ENCODE results near the gene JPH4. TPM values are rescaled to one million over a fixed set of nuclear protein-coding genes. Genes with fewer than 3 reads are reported as not detected.

Gene JPH4
- total RNA-seq, 1 donor: not detected

GRCh38 chr14:23566112-23566777 is 12.3 kb downstream of the JPH4 start:
- Histone ChIP-seq H3K4me1 (ENCODE audit: insufficient read depth, low read length) (peaks cover 39% of the 10 kb centered on the region), H3K4me3 (ENCODE audit: low read length) (no peak overlapping the region), H3K9me3 (ENCODE audit: low read depth, low read length) (no peaks in the 10 kb centered on the region), H3K27me3 (ENCODE audit: insufficient read depth, low read length) (no peaks in the 10 kb centered on the region)

DNA sequence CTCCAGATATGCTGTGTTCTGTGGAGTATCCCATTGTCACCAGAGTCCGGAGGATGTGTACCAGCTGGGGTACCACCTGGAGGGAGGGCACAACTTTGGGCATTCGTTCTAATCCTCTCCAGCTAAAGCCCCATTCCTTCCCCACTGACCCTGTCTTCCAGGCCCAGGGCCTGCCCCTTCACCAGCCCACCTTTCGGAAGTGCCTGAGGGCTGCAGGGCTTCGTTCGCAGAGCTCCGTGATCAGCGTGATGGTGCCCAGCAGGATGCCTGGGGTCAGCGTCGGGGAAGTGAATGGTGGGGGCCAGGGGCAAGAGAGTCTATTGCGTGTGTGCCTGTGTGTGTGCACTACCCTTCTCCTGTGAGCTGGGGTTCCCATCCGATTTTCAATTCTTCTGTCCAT is 13.0 kb downstream of the JPH4 start:
- peaks cover 36% of the 10 kb centered on the region for H3K4me1 ChIP-seq (ENCODE audit: insufficient read depth, low read length)
- H3K4me3 ChIP-seq (ENCODE audit: low read length): no peak overlapping the region
- H3K9me3 ChIP-seq (ENCODE audit: low read depth, low read length): no peaks in the 10 kb centered on the region
- H3K27me3 ChIP-seq (ENCODE audit: insufficient read depth, low read length): no peaks in the 10 kb centered on the region

GRCh38 chr14:23564876-23565275 is 13.7 kb downstream of the JPH4 start:
- Histone ChIP-seq H3K27me3 (ENCODE audit: insufficient read depth, low read length) (no peaks in the 10 kb centered on the region), H3K9me3 (ENCODE audit: low read depth, low read length) (no peaks in the 10 kb centered on the region), H3K4me1 (ENCODE audit: insufficient read depth, low read length) (peaks cover 36% of the 10 kb centered on the region), H3K4me3 (ENCODE audit: low read length) (no peak overlapping the region)

DNA sequence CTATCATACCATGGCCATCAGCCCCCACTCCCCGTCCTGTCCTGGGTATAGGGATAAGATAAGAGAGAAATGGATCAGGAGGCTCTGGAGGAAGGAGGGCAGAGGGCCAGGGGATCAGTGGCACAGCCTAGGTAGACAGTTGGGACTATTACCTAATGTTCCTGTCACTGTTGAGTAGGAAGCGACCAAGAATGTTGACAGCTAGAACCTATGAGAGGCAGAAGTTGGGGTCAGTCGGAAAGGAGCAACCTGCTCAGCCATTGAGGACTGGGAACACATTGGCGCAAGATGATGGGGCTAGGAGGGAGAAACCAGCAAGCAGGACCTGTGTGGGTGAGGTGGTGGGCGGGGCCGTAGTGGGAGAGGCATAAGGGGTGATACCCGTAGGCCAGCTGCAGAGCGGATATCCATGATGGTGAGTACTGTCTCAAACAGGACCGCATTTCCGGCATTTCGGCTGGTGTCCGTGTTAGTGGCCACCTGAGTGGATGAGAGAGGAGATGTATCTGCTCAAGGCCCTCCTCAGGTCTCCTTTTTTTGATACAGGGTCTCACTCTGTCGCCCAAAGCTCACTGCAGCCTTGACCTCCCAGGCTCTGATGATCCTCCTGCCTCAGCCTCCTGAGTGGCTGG is 14.3 kb downstream of the JPH4 start:
- Histone ChIP-seq H3K27me3 (ENCODE audit: insufficient read depth, low read length) (no peaks in the 10 kb centered on the region), H3K4me1 (ENCODE audit: insufficient read depth, low read length) (peaks cover 36% of the 10 kb centered on the region), H3K9me3 (ENCODE audit: low read depth, low read length) (no peaks in the 10 kb centered on the region), H3K4me3 (ENCODE audit: low read length) (no peak overlapping the region)

GRCh38 chr14:23563473-23564180 is 15.0 kb downstream of the JPH4 start:
- H3K4me1 ChIP-seq (ENCODE audit: insufficient read depth, low read length): peaks cover 30% of the 10 kb centered on the region
- H3K4me3 ChIP-seq (ENCODE audit: low read length): no peak overlapping the region

GRCh38 chr14:23562822-23563472 is 15.6 kb downstream of the JPH4 start:
- Histone ChIP-seq H3K4me3 (ENCODE audit: low read length) (no peak overlapping the region), H3K4me1 (ENCODE audit: insufficient read depth, low read length) (peaks cover 24% of the 10 kb centered on the region)

More at GRCh38 chr14:23563473-23564180, 15.0 kb downstream of the JPH4 start:
- Histone ChIP-seq H3K27me3 (ENCODE audit: insufficient read depth, low read length) (no peaks in the 10 kb centered on the region), H3K9me3 (ENCODE audit: low read depth, low read length) (no peaks in the 10 kb centered on the region)

DNA sequence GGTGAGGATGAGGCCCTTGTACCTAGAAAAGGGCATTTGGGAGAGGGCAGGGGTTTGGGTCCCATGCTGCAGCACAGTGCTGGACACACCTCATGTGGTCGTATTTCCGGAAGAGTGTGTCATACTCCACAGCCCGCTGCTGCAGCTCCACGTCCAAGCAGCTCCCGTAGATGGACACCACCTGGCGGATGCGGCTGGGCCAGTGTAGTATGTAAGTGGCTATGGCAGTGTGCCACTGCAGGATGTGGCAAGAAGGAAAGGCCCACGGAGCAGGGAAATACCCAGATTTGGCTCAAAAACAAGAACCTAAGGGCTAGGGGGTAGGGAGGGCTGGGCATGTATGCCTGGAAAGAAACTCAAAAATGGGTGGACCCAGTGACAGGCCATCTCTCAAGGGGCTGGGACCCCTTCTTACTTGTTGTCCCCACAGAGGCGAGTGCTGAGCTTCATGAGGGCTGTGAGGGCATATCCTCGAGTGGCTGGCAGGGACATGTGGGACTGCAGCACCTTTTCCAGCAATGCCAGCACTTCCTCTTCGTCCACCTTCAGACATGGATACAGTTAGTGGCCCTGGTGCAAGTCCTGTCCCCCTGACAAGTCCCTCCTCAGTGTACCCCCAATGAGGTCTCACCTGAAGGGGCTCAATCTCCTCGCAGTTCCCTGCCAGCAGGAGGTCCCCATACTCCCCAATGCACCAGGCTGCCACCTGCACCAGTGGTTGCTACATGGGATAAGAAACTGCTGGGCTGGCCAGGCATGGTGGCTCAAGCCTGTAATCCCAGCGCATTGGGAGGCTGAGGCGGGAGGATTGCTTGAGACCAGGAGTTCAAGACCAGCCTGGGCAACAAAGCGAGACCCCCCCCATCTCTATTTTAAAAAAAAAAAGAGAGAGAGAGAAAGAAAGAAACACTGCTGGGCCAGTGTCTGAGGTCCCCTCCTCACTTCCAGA is 16.4 kb downstream of the JPH4 start:
- Histone ChIP-seq H3K27me3 (ENCODE audit: insufficient read depth, low read length) (no peaks in the 10 kb centered on the region), H3K9me3 (ENCODE audit: low read depth, low read length) (no peaks in the 10 kb centered on the region), H3K4me1 (ENCODE audit: insufficient read depth, low read length) (peaks cover 28% of the 10 kb centered on the region), H3K4me3 (ENCODE audit: low read length) (no peak overlapping the region)

More at GRCh38 chr14:23562822-23563472, 15.6 kb downstream of the JPH4 start:
- Histone ChIP-seq H3K27me3 (ENCODE audit: insufficient read depth, low read length) (no peaks in the 10 kb centered on the region), H3K9me3 (ENCODE audit: low read depth, low read length) (no peaks in the 10 kb centered on the region)

- Histone ChIP-seq H3K27me3 (ENCODE audit: insufficient read depth, low read length) (no peaks in the 10 kb centered on the region), H3K4me1 (ENCODE audit: insufficient read depth, low read length) (peaks cover 28% of the 10 kb centered on the region), H3K9me3 (ENCODE audit: low read depth, low read length) (no peaks in the 10 kb centered on the region), H3K4me3 (ENCODE audit: low read length) (no peak overlapping the region)
Measured at GRCh38 chr14:23561259-23561658, 17.3 kb downstream of the JPH4 start.

- Histone ChIP-seq H3K4me1 (ENCODE audit: insufficient read depth, low read length) (peaks cover 31% of the 10 kb centered on the region), H3K4me3 (ENCODE audit: low read length) (no peak overlapping the region), H3K27me3 (ENCODE audit: insufficient read depth, low read length) (no peaks in the 10 kb centered on the region), H3K9me3 (ENCODE audit: low read depth, low read length) (no peaks in the 10 kb centered on the region)
Measured at GRCh38 chr14:23559926-23560520, 18.6 kb downstream of the JPH4 start.

DNA sequence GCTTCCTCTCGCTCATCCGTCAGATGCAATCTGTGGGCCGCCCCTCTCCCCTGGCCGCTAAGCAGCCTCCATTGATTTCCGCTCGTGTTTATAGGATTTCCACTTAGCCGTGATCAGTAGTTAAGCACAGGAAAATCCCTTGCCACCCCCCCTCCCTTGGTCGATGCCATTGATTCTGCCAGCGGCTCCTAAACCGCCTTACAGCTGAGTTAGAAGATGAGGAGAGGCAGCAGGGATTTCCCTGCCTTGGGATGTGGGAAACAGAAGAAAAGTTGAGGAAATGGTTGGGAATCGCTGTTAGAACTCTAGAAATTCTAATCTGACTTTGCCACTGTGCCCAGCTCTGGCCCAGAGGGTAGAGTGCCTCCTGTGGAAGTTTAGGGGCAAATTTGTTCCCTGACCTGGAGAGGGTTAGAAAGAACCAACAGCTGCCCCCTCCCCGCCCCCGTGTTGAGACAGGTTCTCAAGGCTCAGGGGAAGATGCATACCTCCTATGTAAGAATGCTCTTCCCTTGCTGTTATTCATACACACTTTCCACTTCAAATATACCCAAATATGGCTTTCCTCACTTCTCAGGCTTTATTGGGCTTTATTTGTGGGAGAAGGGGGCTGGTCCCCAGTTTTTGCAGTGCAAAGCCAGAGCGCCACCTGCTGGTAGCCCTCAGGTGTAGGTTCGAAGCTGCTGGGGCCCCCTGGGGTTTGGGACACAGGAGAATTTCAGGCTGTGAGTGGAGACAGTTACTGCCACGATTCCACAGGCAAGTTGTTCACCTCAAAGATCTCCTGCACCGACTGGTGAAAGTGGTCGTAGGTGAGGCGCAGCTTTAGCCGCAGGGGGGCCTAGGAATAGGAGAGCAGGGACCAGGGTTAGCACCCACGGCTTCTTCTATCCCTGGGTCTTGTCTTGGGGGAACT is 19.3 kb downstream of the JPH4 start:
- H3K4me3 ChIP-seq (ENCODE audit: low read length): no peak overlapping the region

DNA sequence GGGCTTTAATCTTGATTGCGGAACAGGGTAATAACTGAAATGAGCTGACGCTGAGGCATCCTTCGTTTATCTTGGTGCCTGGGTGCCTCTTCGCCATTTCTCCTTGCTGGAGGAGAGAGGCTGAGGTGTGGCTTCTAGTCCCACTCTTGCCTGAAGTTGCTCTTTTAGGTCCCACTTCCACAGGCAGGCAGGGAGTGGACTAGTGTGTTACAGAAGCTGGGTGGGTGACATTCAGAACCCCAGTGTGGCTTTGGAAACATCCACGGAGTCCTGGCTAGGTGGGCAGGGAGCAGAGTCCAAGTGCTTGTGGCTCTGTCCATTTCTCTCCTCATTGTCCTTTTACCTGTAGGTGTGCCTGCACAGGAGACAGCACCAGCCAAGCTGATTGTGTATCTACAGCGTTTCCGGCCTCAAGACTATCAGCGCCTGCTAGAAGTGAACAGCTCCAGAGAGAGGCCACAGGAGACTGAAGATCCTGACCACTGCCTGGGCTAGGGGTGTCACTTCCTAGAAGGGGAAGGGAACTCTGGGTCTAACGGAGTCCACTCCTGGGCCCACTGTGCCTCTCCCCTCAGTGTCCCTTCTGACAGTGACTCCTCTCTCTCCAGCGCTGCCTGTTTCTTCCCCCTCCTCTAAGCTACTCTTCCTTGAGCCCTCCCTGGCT is 20.1 kb downstream of the JPH4 start:
- Histone ChIP-seq H3K27me3 (ENCODE audit: insufficient read depth, low read length) (no peaks in the 10 kb centered on the region), H3K4me1 (ENCODE audit: insufficient read depth, low read length) (peaks cover 31% of the 10 kb centered on the region)

More for the DNA sequence above, 19.3 kb downstream of the JPH4 start:
- H3K27me3 ChIP-seq (ENCODE audit: insufficient read depth, low read length): no peaks in the 10 kb centered on the region
- H3K4me1 ChIP-seq (ENCODE audit: insufficient read depth, low read length): peaks cover 31% of the 10 kb centered on the region
- no peaks in the 10 kb centered on the region for H3K9me3 ChIP-seq (ENCODE audit: low read depth, low read length)

DNA sequence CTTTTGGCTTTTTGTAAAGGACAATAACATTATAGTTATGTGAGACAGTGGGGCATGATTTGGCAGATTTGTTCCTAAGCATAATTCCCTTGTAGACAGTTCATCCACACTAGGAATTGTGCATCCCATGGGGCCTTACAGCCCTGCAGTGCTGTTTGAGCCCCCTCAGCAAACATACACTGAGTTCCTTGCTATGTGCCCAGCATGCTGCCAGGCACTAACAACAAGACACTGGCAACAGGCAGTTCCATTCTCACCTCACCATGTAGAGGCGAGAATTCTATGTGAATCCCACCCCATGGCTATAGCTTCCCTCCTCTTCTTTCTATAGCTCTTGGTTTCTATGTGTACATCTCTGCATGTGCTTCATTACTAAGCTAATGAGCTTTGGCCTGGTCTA is 20.6 kb downstream of the JPH4 start:
- H3K9me3 ChIP-seq (ENCODE audit: low read depth, low read length): no peaks in the 10 kb centered on the region
- peaks cover 26% of the 10 kb centered on the region for H3K4me1 ChIP-seq (ENCODE audit: insufficient read depth, low read length)
- no peak overlapping the region for H3K4me3 ChIP-seq (ENCODE audit: low read length)
- H3K27me3 ChIP-seq (ENCODE audit: insufficient read depth, low read length): no peaks in the 10 kb centered on the region

More for the DNA sequence above, 20.1 kb downstream of the JPH4 start:
- Histone ChIP-seq H3K9me3 (ENCODE audit: low read depth, low read length) (no peaks in the 10 kb centered on the region), H3K4me3 (ENCODE audit: low read length) (no peak overlapping the region)

DNA sequence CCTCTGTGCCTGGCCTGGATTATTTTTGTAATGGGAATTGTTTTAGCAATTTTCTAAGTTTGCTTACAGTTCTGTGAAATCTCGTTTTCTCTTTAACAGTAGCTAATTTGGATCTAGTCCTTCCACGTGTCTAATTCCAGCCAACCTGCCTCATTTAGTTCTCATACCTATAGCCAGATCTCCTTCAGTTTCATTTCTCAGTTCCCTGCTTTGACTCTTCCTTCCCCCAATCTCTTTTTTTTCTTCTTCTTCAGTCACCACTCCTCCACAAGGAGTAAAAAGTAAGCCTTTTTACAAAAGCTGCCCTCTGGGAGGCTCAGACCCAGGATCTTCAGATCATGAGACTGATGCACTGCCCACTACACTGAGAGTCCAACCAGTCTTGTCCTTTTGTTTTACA is 21.1 kb downstream of the JPH4 start:
- Histone ChIP-seq H3K4me1 (ENCODE audit: insufficient read depth, low read length) (peaks cover 23% of the 10 kb centered on the region), H3K27me3 (ENCODE audit: insufficient read depth, low read length) (no peaks in the 10 kb centered on the region), H3K9me3 (ENCODE audit: low read depth, low read length) (no peaks in the 10 kb centered on the region), H3K4me3 (ENCODE audit: low read length) (no peak overlapping the region)
